K562 (cell line): Measurements from ENCODE around the gene MAD1L1. TPM values are rescaled to one million over a fixed set of nuclear protein-coding genes. Genes with fewer than 3 reads are reported as not detected.
A peak's percentile ranks its signal among the peaks of the same experiment; 100 is the strongest.

ENCODE experiments used
- ATAC-seq: fragments of 200-7000 bp; cut with Tn5 transposase; 3 replicates; pipeline ENCODE4 v1.9.1; 2020; ENCODE audit warnings: moderate library complexity
- BruUV-seq: library from RNA; stranded (reverse); fragments of 400-500 nt; replicated peaks from 2 replicates; lab custom pipeline; 2021; lab: Mats Ljungman, UMichigan
- CTCF ChIA-PET: fragments of 300-600 bp; formaldehyde crosslinking; extraction: SDS; loops from one replicate; lab custom pipeline; 2021; ENCODE audit warnings: low intra/inter-chr PET ratio; lab: Yijun Ruan, JAX
- POLR2A ChIA-PET: fragments of 300-600, 350-650 bp; sonication (Branson Sonifier 250); formaldehyde crosslinking; extraction: SDS; loops from one replicate; lab custom pipeline; 2021; ENCODE audit warnings: antibody characterized with exemption, inconsistent platforms; lab: Yijun Ruan, JAX
- DNase-seq, 4 experiments: peaks; one replicate each; pipeline versions ENCODE4 v3.0.0 to v3.0.0-alpha.2; 2011 to 2018; ENCODE audit warnings: low spot score in 3 of 4, mixed read lengths in 3 of 4; ENCODE audit errors: extremely low read depth in 1 of 4
- FAIRE-seq: peaks from 2 replicates; lab custom pipeline; 2011; peaks lifted over from hg19 to GRCh38; lab: Jason Lieb, UNC
- H2AFZ ChIP-seq: 2 replicates; pipeline ENCODE4 v1.6.0; 2011; ENCODE audit warnings: low read depth, low read length, control low read depth, inconsistent platforms
- H3K27ac ChIP-seq: fragments of 200-600 bp; 3 replicates; pipeline ENCODE4 v1.8.0; 2011; ENCODE audit warnings: low read depth, mild to moderate bottlenecking, control low read depth, inconsistent platforms, low read length, moderate library complexity, mixed read lengths; ENCODE audit errors: extremely low read depth
- H3K27me3 ChIP-seq, 2 experiments: fragments of 300-600 bp in 1 of 2; 2 replicates in 1 of 2; 3 replicates in 1 of 2; pipeline versions ENCODE4 v1.6.0 to v1.8.0; 2011; ENCODE audit warnings: inconsistent platforms in 2 of 2, low read length in 2 of 2, mild to moderate bottlenecking in 1 of 2, mixed read lengths in 1 of 2, moderate library complexity in 1 of 2; ENCODE audit not compliant: control insufficient read depth in 2 of 2, insufficient read depth in 2 of 2
- H3K36me3 ChIP-seq: fragments of 300-600 bp; 3 replicates; pipeline ENCODE4 v1.8.0; 2011; ENCODE audit warnings: mild to moderate bottlenecking, low read length, inconsistent platforms; ENCODE audit not compliant: control insufficient read depth, insufficient read depth
- H3K4me1 ChIP-seq, 2 experiments: fragments of 200-600 bp in 1 of 2; replicated peaks in 1 of 2; 2 replicates in 1 of 2; 3 replicates in 1 of 2; pipeline versions ENCODE4 v1.5.1 to v1.8.0; 2011; ENCODE audit warnings: inconsistent platforms in 2 of 2, low read length in 2 of 2, mild to moderate bottlenecking in 1 of 2, mixed read lengths in 1 of 2, moderate library complexity in 1 of 2; ENCODE audit not compliant: control insufficient read depth in 2 of 2, insufficient read depth in 2 of 2
- H3K4me2 ChIP-seq: 2 replicates; pipeline ENCODE4 v1.6.1; 2011; ENCODE audit warnings: low read length, control low read depth, inconsistent platforms, mixed read lengths; ENCODE audit not compliant: insufficient read depth
- H3K4me3 ChIP-seq: fragments of 200-600 bp; sonication (generic), shearing (Covaris generic); 2 replicates; pipeline ENCODE4 v1.5.1; 2016; ENCODE audit warnings: control low read depth, inconsistent platforms
- H3K79me2 ChIP-seq: fragments of 200-600 bp; 3 replicates; pipeline ENCODE4 v1.8.0; 2011; ENCODE audit warnings: low read length, inconsistent platforms; ENCODE audit not compliant: control insufficient read depth, insufficient read depth
- H3K9ac ChIP-seq, 2 experiments: 2 replicates each; pipeline versions ENCODE4 v1.6.0 to v1.6.1; 2011; ENCODE audit warnings: low read depth in 2 of 2, low read length in 2 of 2, control low read depth in 1 of 2, inconsistent platforms in 1 of 2, mild to moderate bottlenecking in 1 of 2, mixed read lengths in 1 of 2; ENCODE audit not compliant: insufficient read depth in 1 of 2
- H3K9me1 ChIP-seq: one replicate; pipeline ENCODE4 v1.6.0; 2011; ENCODE audit warnings: inconsistent platforms, mild to moderate bottlenecking, low read length, moderate library complexity; ENCODE audit not compliant: control insufficient read depth, insufficient read depth
- H3K9me3 ChIP-seq: replicated peaks from 2 replicates; pipeline ENCODE4 v1.5.1; 2011; ENCODE audit warnings: low read depth, low read length, inconsistent platforms; ENCODE audit not compliant: control insufficient read depth, insufficient read depth
- H4K20me1 ChIP-seq: replicated peaks from 2 replicates; pipeline ENCODE4 v1.6.1; 2011; ENCODE audit warnings: low read length, inconsistent platforms, mixed read lengths; ENCODE audit not compliant: control insufficient read depth, insufficient read depth
- CBX8 ChIP-seq: fragments of 200-600 bp; sonication (generic); IDR thresholded peaks from 2 replicates; pipeline ENCODE4 v1.6.1; 2012; ENCODE audit warnings: borderline replicate concordance, mixed run types, low read depth, mild to moderate bottlenecking, moderate library complexity, mixed read lengths, low read length, control low read depth, inconsistent platforms; ENCODE audit not compliant: poor library complexity, severe bottlenecking; ENCODE audit errors: extremely low read depth
- EP300 ChIP-seq: IDR thresholded peaks from 2 replicates; pipeline ENCODE4 v1.6.1; 2012; ENCODE audit warnings: low read length, improper control_type of control experiment
- KLF16 ChIP-seq: IDR thresholded peaks from 2 replicates; pipeline ENCODE4 v1.6.1; 2016; ENCODE audit warnings: antibody characterized with exemption
- MEF2D ChIP-seq: conservative IDR thresholded peaks from 2 replicates; pipeline ENCODE4 v1.6.1; 2016; ENCODE audit warnings: low read depth, missing genetic modification characterization, missing compliant biosample characterization
- NCOA1 ChIP-seq: fragments of 450-650 bp; IDR thresholded peaks from 2 replicates; pipeline ENCODE4 v1.6.1; 2016; ENCODE audit warnings: low read depth
- NR2C1 ChIP-seq, 2 experiments: fragments of 450-650 bp; IDR thresholded peaks; 2 replicates each; pipeline ENCODE4 v1.6.1; 2017; ENCODE audit warnings: mild to moderate bottlenecking in 2 of 2, antibody characterized with exemption in 1 of 2, inconsistent platforms in 1 of 2, missing compliant biosample characterization in 1 of 2, missing genetic modification characterization in 1 of 2
- PATZ1 ChIP-seq: fragments of 250-450 bp; sonication (Bioruptor Pico); IDR thresholded peaks from 2 replicates; pipeline ENCODE4 v1.5.0; 2020; ENCODE audit warnings: mild to moderate bottlenecking, borderline replicate concordance
- SMARCA4 ChIP-seq: fragments of 450-650 bp; IDR thresholded peaks from 2 replicates; pipeline ENCODE4 v1.6.1; 2016
- SRSF7 ChIP-seq: fragments of 200-400 bp; formaldehyde crosslinking; optimal IDR thresholded peaks from 2 replicates; pipeline ENCODE3; 2017; ENCODE audit warnings: mild to moderate bottlenecking, low read depth, low read length
- STAT5B ChIP-seq: fragments of 250-450 bp; sonication (Bioruptor Pico); IDR thresholded peaks from 2 replicates; pipeline ENCODE4 v1.8.0; 2021; ENCODE audit warnings: mild to moderate bottlenecking, inconsistent platforms
- USF1 ChIP-seq: sonication (generic); formaldehyde crosslinking; IDR thresholded peaks from 2 replicates; pipeline ENCODE4 v1.9.0; 2022; ENCODE audit warnings: mild to moderate bottlenecking, missing genetic modification reagents
- ZNF253 ChIP-seq: fragments of 250-450 bp; sonication (Bioruptor Pico); conservative IDR thresholded peaks from 2 replicates; pipeline ENCODE4 v1.6.1; 2021; ENCODE audit warnings: mild to moderate bottlenecking
- ZNF511 ChIP-seq: sonication (generic); formaldehyde crosslinking; IDR thresholded peaks from 2 replicates; pipeline ENCODE4 v1.8.0; 2022; ENCODE audit warnings: mild to moderate bottlenecking, missing genetic modification reagents
- ZNF79 ChIP-seq: fragments of 250-450 bp; sonication (Bioruptor Pico); IDR thresholded peaks from 2 replicates; pipeline ENCODE4 v1.4.0; 2020; ENCODE audit warnings: low read depth, mild to moderate bottlenecking, moderate library complexity
- WGBS: fragments of 100-300 bp; shearing (Covaris generic); methylation state at CpG from one replicate; pipeline ENCODE4 v1.1.6; 2016; ENCODE audit warnings: low coverage, mixed read lengths; ENCODE audit not compliant: insufficient coverage; ENCODE audit errors: missing lambda C conversion rate; 5-methylcytosine and 5-hydroxymethylcytosine counted together
- in situ Hi-C: fragments of 300-500 bp; cut with MboI; formaldehyde crosslinking; loops from 4 replicates; pipeline ENCODE4 v1.15.0; 2018; ENCODE audit warnings: inconsistent platforms, mixed read lengths
- intact Hi-C: fragments of 100-400 bp; cut with micrococcal nuclease; formaldehyde crosslinking; loops from 2 replicates; pipeline ENCODE4 v1.14.2; 2022
- polyA plus RNA-seq, 8 experiments: library from polyadenylated mRNA; depleted of rRNA in 4 of 8; stranded (reverse) in 5 of 8; unstranded in 3 of 8; fragments of >200 nt; fragmentation: Nextera tagmentation in 2 of 8; fragmentation: Illumina TruSeq in 1 of 8; extraction: Ambion mirVana in 2 of 8; extraction: Trizol in 1 of 8; gene quantifications; 2 replicates each; pipeline versions ENCODE4 v1.2.1 to v1.2.3, GENCODE V29; 2011 to 2014; ENCODE audit warnings: inconsistent platforms in 1 of 8, missing spikeins in 1 of 8
- total RNA-seq, 7 experiments: library from RNA; depleted of rRNA in 6 of 7; stranded (reverse); fragments of >200 nt in 6 of 7; fragmentation: Illumina TruSeq in 2 of 7; extraction: Trizol in 2 of 7; gene quantifications; 2 replicates each; pipeline versions ENCODE4 v1.2.1 to v1.2.3, GENCODE V29; 2011 to 2021; ENCODE audit warnings: low replicate concordance in 1 of 7

Gene MAD1L1
- total and polyA plus RNA-seq, 9 of the 15 experiments (the other 6 are each of a cell fraction or from before 2014, with no cell fraction given), result 1.7 to 89.7 (median 18.0) TPM

GRCh38 chr7:2138146-2138765 is 94.5 kb downstream of the MAD1L1 start (continued):
- no peak for TF ChIP-seq ZNF511 (CRISPR knock-in tag)
- TF ChIP-seq SRSF7, result no peak
- no peak for TF ChIP-seq ZNF253 (CRISPR knock-in tag)
- TF ChIP-seq SMARCA4, result no peak
- TF ChIP-seq, all 486 proteins: peak for 0

- BruUV-seq, result no TSS peak
- WGBS, result 92% methylated on average over 5 of the region's 5 CpGs
- peak; percentile 15 for FAIRE-seq
These were observed 98.0 kb downstream of the MAD1L1 start for GRCh38 chr7:2134740-2135139.

More at GRCh38 chr7:2134740-2135139, 98.0 kb downstream of the MAD1L1 start:
- Histone ChIP-seq H3K27me3 (no peaks in the 10 kb centered on the region), H2AFZ (no peak overlapping the region), H3K36me3 (peaks cover 17% of the 10 kb centered on the region; the same call in 2 of the 3 replicates), H3K9me3 (no peaks in the 10 kb centered on the region), H3K79me2 (no peaks in the 10 kb centered on the region), H3K4me2 (no peak overlapping the region), H4K20me1 (no peaks in the 10 kb centered on the region), H3K9me1 (no peaks in the 10 kb centered on the region), H3K27ac (no peak overlapping the region), H3K4me1 (no peaks in the 10 kb centered on the region)
- in situ Hi-C loops (no loop called here), intact Hi-C loops (no loop called here)
- ChIA-PET POLR2A (no interaction called here), CTCF (no interaction called here)
- no peak for DNase-seq
- TF ChIP-seq NCOA1 (no peak), MEF2D (tag) (no peak), CBX8 (no peak), ZNF79 (CRISPR knock-in tag) (no peak), PATZ1 (CRISPR knock-in tag) (no peak), USF1 (CRISPR knock-in tag) (no peak), EP300 (no peak), STAT5B (no peak), KLF16 (no peak), NR2C1 (IDR thresholded peaks at IDR 0.05) (no peak), NR2C1 (tag; IDR thresholded peaks at IDR 0.05) (no peak)
- TF ChIP-seq, all 486 proteins: peak for 0
- no peak overlapping the region for H3K4me3 ChIP-seq
- ATAC-seq, result no peak
- H3K9ac ChIP-seq, result no peak overlapping the region
